HCT116 (cell line): Measurements from ENCODE around the gene TPPP2. TPM values are rescaled to one million over a fixed set of nuclear protein-coding genes. Genes with fewer than 3 reads are reported as not detected.
A peak's percentile ranks its signal among the peaks of the same experiment; 100 is the strongest.

ENCODE experiments used
- ATAC-seq: fragments of 200-7000 bp; cut with Tn5 transposase; 2 replicates; pipeline ENCODE4 v1.9.1; 2020; ENCODE audit warnings: mild to moderate bottlenecking, moderate library complexity
- BruUV-seq: library from RNA; stranded (reverse); fragments of 400-500 nt; replicated peaks from 2 replicates; lab custom pipeline; 2021; lab: Mats Ljungman, UMichigan
- CTCF ChIA-PET: fragments of 300-600 bp; sonication (Branson Sonifier 250); formaldehyde crosslinking; loops from one replicate; lab custom pipeline; 2021; ENCODE audit warnings: antibody characterized with exemption; lab: Charles Lee
- POLR2A ChIA-PET: fragments of 300-600, 350-600 bp; sonication (Branson Sonifier 250); formaldehyde crosslinking; loops from one replicate; lab custom pipeline; 2021; ENCODE audit warnings: antibody characterized with exemption; lab: Charles Lee
- RAD21 ChIA-PET, 2 experiments: fragments of 300-600 bp; sonication (Branson Sonifier 250); formaldehyde crosslinking; loops; one replicate each; lab custom pipeline; 2023; ENCODE audit warnings: low total read pairs in 2 of 2; ENCODE audit not compliant: uncharacterized antibody in 2 of 2, unreplicated experiment in 2 of 2, low non-redundant PET in 1 of 2; lab: Charles Lee
- DNase-seq: peaks from one replicate; pipeline ENCODE4 v3.0.0-alpha.2; 2010; ENCODE audit warnings: low read depth, low spot score
- H2AFZ ChIP-seq: fragments of 200-600 bp; shearing (Covaris generic), sonication (generic); 2 replicates; pipeline ENCODE4 v1.6.1; 2017; ENCODE audit warnings: low read depth, mixed run types, mixed read lengths, antibody characterized with exemption, low read length; ENCODE audit not compliant: poor library complexity, severe bottlenecking
- H3K27ac ChIP-seq: 2 replicates; pipeline ENCODE4 v1.5.1; 2012; ENCODE audit warnings: low read depth, low read length
- H3K27me3 ChIP-seq: fragments of 200-600 bp; sonication (generic); 2 replicates; pipeline ENCODE4 v1.6.1; 2016; ENCODE audit warnings: mixed run types, low read length, mixed read lengths; ENCODE audit not compliant: insufficient read depth
- H3K36me3 ChIP-seq, 2 experiments: fragments of 200-500 bp in 1 of 2; fragments of 200-600 bp in 1 of 2; sonication (Bioruptor generic) in 1 of 2; sonication (generic) in 1 of 2; 2 replicates each; pipeline versions ENCODE4 v1.5.1 to v1.6.1; 2014 to 2016; ENCODE audit warnings: low read length in 2 of 2, inconsistent platforms in 1 of 2, mixed read lengths in 1 of 2, mixed run types in 1 of 2; ENCODE audit not compliant: insufficient read depth in 2 of 2, control insufficient read depth in 1 of 2
- H3K4me1 ChIP-seq, 2 experiments: fragments of 200-600 bp in 1 of 2; sonication (generic) in 1 of 2; 2 replicates each; pipeline versions ENCODE4 v1.5.1 to v1.6.1; 2012 to 2017; ENCODE audit warnings: low read length in 2 of 2, inconsistent platforms in 1 of 2, mild to moderate bottlenecking in 1 of 2, mixed read lengths in 1 of 2, mixed run types in 1 of 2, moderate library complexity in 1 of 2; ENCODE audit not compliant: insufficient read depth in 2 of 2, control insufficient read depth in 1 of 2
- H3K4me2 ChIP-seq: fragments of 200-600 bp; sonication (generic); 2 replicates; pipeline ENCODE4 v1.6.1; 2017; ENCODE audit warnings: mixed run types, low read length, mixed read lengths
- H3K4me3 ChIP-seq, 2 experiments: fragments of 200-600 bp in 1 of 2; sonication (generic) in 1 of 2; replicated peaks in 1 of 2; 2 replicates each; pipeline ENCODE4 v1.5.1; 2011 to 2016; ENCODE audit warnings: low read length in 2 of 2, control low read depth in 1 of 2, low read depth in 1 of 2, mild to moderate bottlenecking in 1 of 2, mixed read lengths in 1 of 2, mixed run types in 1 of 2
- H3K79me2 ChIP-seq: fragments of 200-600 bp; sonication (generic); 2 replicates; pipeline ENCODE4 v1.6.1; 2017; ENCODE audit warnings: mild to moderate bottlenecking, mixed run types, low read length, moderate library complexity, mixed read lengths; ENCODE audit not compliant: insufficient read depth
- H3K9ac ChIP-seq: fragments of 200-600 bp; sonication (generic); 2 replicates; pipeline ENCODE4 v1.6.1; 2016; ENCODE audit warnings: low read length, mixed read lengths
- H3K9me2 ChIP-seq: fragments of 200-600 bp; sonication (generic), shearing (Covaris generic); 2 replicates; pipeline ENCODE4 v1.6.1; 2017; ENCODE audit warnings: mixed run types, mild to moderate bottlenecking, moderate library complexity; ENCODE audit not compliant: insufficient read depth
- H3K9me3 ChIP-seq, 2 experiments: fragments of 200-500 bp in 1 of 2; fragments of 200-600 bp in 1 of 2; sonication (Bioruptor generic) in 1 of 2; sonication (generic) in 1 of 2; 2 replicates each; pipeline ENCODE4 v1.6.1; 2014 to 2017; ENCODE audit warnings: low read length in 2 of 2, mixed read lengths in 2 of 2, inconsistent platforms in 1 of 2, low read depth in 1 of 2, mild to moderate bottlenecking in 1 of 2, mixed run types in 1 of 2, moderate library complexity in 1 of 2; ENCODE audit not compliant: control insufficient read depth in 1 of 2, insufficient read depth in 1 of 2
- H4K20me1 ChIP-seq: fragments of 200-600 bp; sonication (generic), shearing (Covaris generic); 2 replicates; pipeline ENCODE4 v1.6.1; 2017; ENCODE audit warnings: mixed run types, mild to moderate bottlenecking, moderate library complexity; ENCODE audit not compliant: insufficient read depth
- ELF1 ChIP-seq: IDR thresholded peaks from 2 replicates; pipeline ENCODE4 v1.6.1; 2012; ENCODE audit warnings: low read depth, borderline replicate concordance
- EZH2phosphoT487 ChIP-seq: fragments of 200-600 bp; IDR thresholded peaks from 2 replicates; pipeline ENCODE4 v1.6.1; 2018; ENCODE audit warnings: antibody characterized with exemption, borderline replicate concordance
- POLR2A ChIP-seq: IDR thresholded peaks from 2 replicates; pipeline ENCODE4 v1.7.0; 2011; ENCODE audit warnings: borderline replicate concordance; ENCODE audit not compliant: insufficient read depth, insufficient read length; ENCODE audit errors: extremely low read depth
- POLR2AphosphoS5 ChIP-seq: IDR thresholded peaks from 2 replicates; pipeline ENCODE4 v1.6.1; 2011; ENCODE audit warnings: mild to moderate bottlenecking, low read depth, low read length, moderate library complexity
- SP1 ChIP-seq: IDR thresholded peaks from 2 replicates; pipeline ENCODE4 v1.6.1; 2012; ENCODE audit warnings: low read depth
- ZFX ChIP-seq: fragments of 450-650 bp; IDR thresholded peaks from 2 replicates; pipeline ENCODE4 v1.6.1; 2017
- intact Hi-C: fragments of 100-400 bp; cut with micrococcal nuclease; formaldehyde crosslinking; loops from 2 replicates; pipeline ENCODE4 v1.10.0; 2022
- total RNA-seq: library from RNA; stranded (reverse); gene quantifications from one replicate; pipeline ENCODE4 v1.2.1, GENCODE V29; 2021; ENCODE audit not compliant: unreplicated experiment
- TF ChIP-seq, protein P1 (sequence below), 3 experiments: fragments of 200-600 bp in 1 of 3; sonication (generic) in 1 of 3; IDR thresholded peaks in 2 of 3; conservative IDR thresholded peaks in 1 of 3; 2 replicates each; pipeline ENCODE4 v1.5.1; 2012 to 2017; ENCODE audit warnings: low read depth in 2 of 3, low read length in 2 of 3, antibody characterized with exemption in 1 of 3, borderline replicate concordance in 1 of 3, control low read depth in 1 of 3, mild to moderate bottlenecking in 1 of 3, mixed read lengths in 1 of 3, mixed run types in 1 of 3, moderate library complexity in 1 of 3; ENCODE audit not compliant: insufficient read depth in 1 of 3
- TF ChIP-seq, protein P2 (sequence below): IDR thresholded peaks from 2 replicates; pipeline ENCODE4 v1.6.1; 2012; ENCODE audit warnings: low read depth

TPPP2 gene
- total RNA-seq, 1 experiment from 2014 or later: not detected

DNA sequence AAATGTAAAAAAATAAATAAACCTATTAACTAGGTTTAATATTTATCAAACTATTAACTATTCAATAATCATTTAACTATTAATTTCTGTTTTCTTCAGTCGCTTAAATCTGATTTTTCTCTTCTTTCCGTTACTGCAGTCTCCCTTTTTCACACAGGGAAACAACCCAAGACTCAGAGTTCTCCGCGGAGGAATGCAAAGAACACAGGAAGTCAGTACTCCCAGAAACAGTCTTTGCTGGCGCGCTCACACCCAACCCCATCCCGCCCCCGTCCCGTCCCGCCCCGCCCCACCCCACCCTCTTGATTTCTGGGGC lies 40.6 kb upstream of the TPPP2 start:
- H3K4me3 ChIP-seq: peak overlapping the region; percentile 43 to 69
- ChIA-PET RAD21 (no interaction called here), POLR2A (interaction anchor here (1.2 kb wide), 1 partner anchor 17 kb away, joined by 3 read pairs; no protein-coding TSS in a partner anchor), CTCF (interaction anchor here (0.6 to 1.6 kb wide), 3 partner anchors 14 to 25 kb away, joined by 3 to 6 read pairs (median 5); no protein-coding TSS in a partner anchor)
- no peak overlapping the region for H2AFZ ChIP-seq
- no peaks in the 10 kb centered on the region for H3K9me2 ChIP-seq
- peak overlapping the region; percentile 85 for H3K27ac ChIP-seq
- H3K4me1 ChIP-seq: peaks cover 15 to 32% of the 10 kb centered on the region in 2 experiments
- H3K9ac ChIP-seq: peak overlapping the region; percentile 36; the same call in 1 of the 2 replicates
- no peaks in the 10 kb centered on the region for H3K27me3 ChIP-seq
- H3K4me2 ChIP-seq: peak overlapping the region; percentile 80
- H3K9me3 ChIP-seq: no peaks in the 10 kb centered on the region
- BruUV-seq: no TSS peak
- intact Hi-C loops: loop anchor here (5.0 kb wide), 1 partner anchor 307 kb away; the partner anchor contains the start of gene RNASE4
- H4K20me1 ChIP-seq: no peaks in the 10 kb centered on the region
- TF ChIP-seq, protein P1, sequence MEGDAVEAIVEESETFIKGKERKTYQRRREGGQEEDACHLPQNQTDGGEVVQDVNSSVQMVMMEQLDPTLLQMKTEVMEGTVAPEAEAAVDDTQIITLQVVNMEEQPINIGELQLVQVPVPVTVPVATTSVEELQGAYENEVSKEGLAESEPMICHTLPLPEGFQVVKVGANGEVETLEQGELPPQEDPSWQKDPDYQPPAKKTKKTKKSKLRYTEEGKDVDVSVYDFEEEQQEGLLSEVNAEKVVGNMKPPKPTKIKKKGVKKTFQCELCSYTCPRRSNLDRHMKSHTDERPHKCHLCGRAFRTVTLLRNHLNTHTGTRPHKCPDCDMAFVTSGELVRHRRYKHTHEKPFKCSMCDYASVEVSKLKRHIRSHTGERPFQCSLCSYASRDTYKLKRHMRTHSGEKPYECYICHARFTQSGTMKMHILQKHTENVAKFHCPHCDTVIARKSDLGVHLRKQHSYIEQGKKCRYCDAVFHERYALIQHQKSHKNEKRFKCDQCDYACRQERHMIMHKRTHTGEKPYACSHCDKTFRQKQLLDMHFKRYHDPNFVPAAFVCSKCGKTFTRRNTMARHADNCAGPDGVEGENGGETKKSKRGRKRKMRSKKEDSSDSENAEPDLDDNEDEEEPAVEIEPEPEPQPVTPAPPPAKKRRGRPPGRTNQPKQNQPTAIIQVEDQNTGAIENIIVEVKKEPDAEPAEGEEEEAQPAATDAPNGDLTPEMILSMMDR (IDR thresholded peaks at IDR 0.05 in 2 of 3, conservative IDR thresholded peaks at IDR 0.05 in 1 of 3; ENCODE audit: borderline replicate concordance in 1 of 3, insufficient read depth in 1 of 3, low read depth in 2 of 3, low read length in 2 of 3): no peak
- peak; percentile 53 for TF ChIP-seq POLR2AphosphoS5
- DNase-seq (no peak), ATAC-seq (no peak)
- H3K79me2 ChIP-seq: peaks cover 32% of the 10 kb centered on the region
- H3K36me3 ChIP-seq: peaks cover 21 to 23% of the 10 kb centered on the region in 2 experiments; a peak in 3 of 4 replicates

DNA sequence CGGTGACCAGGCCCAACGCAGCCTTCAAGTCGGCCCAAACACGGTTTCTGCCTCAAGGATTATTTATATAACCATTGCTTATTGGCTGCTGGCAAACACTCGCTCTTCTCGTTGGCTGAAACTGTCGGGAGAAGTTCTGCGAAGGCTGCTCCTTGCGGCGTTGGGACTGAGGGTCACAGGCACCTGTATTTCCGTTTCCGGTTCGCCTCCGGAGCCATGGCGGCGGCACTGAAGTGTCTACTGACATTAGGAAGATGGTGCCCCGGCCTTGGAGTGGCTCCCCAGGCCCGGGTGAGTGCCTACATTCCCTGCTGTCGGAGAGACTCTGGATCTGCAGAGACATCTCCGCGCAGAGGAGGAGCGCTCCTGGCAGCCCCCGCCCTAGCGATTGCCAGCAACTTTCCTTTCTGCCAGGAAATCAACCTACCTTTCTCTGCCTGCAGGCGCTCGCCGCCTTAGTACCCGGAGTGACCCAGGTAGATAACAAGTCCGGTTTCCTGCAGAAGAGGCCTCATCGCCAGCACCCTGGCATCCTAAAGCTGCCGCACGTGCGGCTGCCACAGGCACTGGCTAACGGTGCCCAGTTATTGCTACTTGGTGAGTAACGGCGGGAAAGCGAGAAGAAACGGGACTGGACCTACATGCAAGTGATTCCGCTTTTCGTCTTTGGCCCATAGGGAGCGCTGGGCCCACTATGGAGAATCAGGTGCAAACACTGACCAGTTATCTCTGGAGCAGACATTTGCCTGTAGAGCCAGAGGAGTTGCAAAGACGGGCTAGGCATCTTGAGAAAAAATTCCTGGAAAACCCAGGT lies 40.0 kb upstream of the TPPP2 start, which contains the start of gene METTL17:
TSS of gene METTL17 (plus strand) at position 194 of the 814 bp plus-strand sequence. CDS start at position 217, 23 bp downstream.
- H3K4me2 ChIP-seq: peak within 1 kb of the TSS; percentile 80
- H2AFZ ChIP-seq: no peak within 1 kb of the TSS
- no peaks in the 10 kb centered on the region for H4K20me1 ChIP-seq
- H3K9me3 ChIP-seq: no peaks in the 10 kb centered on the region
- H3K4me1 ChIP-seq: peaks cover 15 to 32% of the 10 kb centered on the region in 2 experiments
- peak within 1 kb of the TSS; percentile 85 for H3K27ac ChIP-seq
- H3K27me3 ChIP-seq: no peaks in the 10 kb centered on the region
- ChIA-PET CTCF (interaction anchor here (1.4 to 1.6 kb wide), 2 partner anchors 19 to 25 kb away, joined by 5 to 6 read pairs; no protein-coding TSS in a partner anchor), RAD21 (no interaction called here), POLR2A (no interaction called here)
- DNase-seq (peak; percentile 93), ATAC-seq (peak; percentile 90)
- TSS peak; percentile 75 for BruUV-seq
- H3K9ac ChIP-seq: peak within 1 kb of the TSS; percentile 76
- no peaks in the 10 kb centered on the region for H3K9me2 ChIP-seq
- H3K4me3 ChIP-seq: peak within 1 kb of the TSS; percentile 69 to 87
- intact Hi-C loops: loop anchor here (5.0 kb wide), 1 partner anchor 308 kb away; the partner anchor contains the start of gene RNASE4
- H3K79me2 ChIP-seq: peaks cover 32% of the 10 kb centered on the region
- peaks cover 27 to 28% of the 10 kb centered on the region in 2 experiments; a peak in 3 of 4 replicates for H3K36me3 ChIP-seq
- TF ChIP-seq ZFX: peak; percentile 74
- TF ChIP-seq, protein P1 (IDR thresholded peaks at IDR 0.05 in 2 of 3, conservative IDR thresholded peaks at IDR 0.05 in 1 of 3; ENCODE audit: borderline replicate concordance in 1 of 3, insufficient read depth in 1 of 3, low read depth in 2 of 3, low read length in 2 of 3): peak; percentile 24 to 52 (median 50); a peak in 4 of 6 replicates
- 0 out of 2 replicates have a peak, but pooled peaks have one; percentile 5 for TF ChIP-seq ELF1
- TF ChIP-seq, protein P2, sequence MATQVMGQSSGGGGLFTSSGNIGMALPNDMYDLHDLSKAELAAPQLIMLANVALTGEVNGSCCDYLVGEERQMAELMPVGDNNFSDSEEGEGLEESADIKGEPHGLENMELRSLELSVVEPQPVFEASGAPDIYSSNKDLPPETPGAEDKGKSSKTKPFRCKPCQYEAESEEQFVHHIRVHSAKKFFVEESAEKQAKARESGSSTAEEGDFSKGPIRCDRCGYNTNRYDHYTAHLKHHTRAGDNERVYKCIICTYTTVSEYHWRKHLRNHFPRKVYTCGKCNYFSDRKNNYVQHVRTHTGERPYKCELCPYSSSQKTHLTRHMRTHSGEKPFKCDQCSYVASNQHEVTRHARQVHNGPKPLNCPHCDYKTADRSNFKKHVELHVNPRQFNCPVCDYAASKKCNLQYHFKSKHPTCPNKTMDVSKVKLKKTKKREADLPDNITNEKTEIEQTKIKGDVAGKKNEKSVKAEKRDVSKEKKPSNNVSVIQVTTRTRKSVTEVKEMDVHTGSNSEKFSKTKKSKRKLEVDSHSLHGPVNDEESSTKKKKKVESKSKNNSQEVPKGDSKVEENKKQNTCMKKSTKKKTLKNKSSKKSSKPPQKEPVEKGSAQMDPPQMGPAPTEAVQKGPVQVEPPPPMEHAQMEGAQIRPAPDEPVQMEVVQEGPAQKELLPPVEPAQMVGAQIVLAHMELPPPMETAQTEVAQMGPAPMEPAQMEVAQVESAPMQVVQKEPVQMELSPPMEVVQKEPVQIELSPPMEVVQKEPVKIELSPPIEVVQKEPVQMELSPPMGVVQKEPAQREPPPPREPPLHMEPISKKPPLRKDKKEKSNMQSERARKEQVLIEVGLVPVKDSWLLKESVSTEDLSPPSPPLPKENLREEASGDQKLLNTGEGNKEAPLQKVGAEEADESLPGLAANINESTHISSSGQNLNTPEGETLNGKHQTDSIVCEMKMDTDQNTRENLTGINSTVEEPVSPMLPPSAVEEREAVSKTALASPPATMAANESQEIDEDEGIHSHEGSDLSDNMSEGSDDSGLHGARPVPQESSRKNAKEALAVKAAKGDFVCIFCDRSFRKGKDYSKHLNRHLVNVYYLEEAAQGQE: no peak
- peak; percentile 97 for TF ChIP-seq SP1
- peak; percentile 44 for TF ChIP-seq POLR2A
- no peak for TF ChIP-seq EZH2phosphoT487
